IPS-18c (cell line): ENCODE results near the gene NR6A1.

Experiments used
- H3K4me3 ChIP-seq: 2 replicates; pipeline ENCODE4 v1.7.0; 2013; ENCODE audit warnings: low read depth, mild to moderate bottlenecking, low read length, moderate library complexity; ENCODE audit not compliant: insufficient read depth
- H3K9me3 ChIP-seq: one replicate; pipeline ENCODE4 v1.6.1; 2013; ENCODE audit warnings: mild to moderate bottlenecking, low read length, moderate library complexity; ENCODE audit not compliant: control insufficient read depth, insufficient read depth

The NR6A1 gene

DNA sequence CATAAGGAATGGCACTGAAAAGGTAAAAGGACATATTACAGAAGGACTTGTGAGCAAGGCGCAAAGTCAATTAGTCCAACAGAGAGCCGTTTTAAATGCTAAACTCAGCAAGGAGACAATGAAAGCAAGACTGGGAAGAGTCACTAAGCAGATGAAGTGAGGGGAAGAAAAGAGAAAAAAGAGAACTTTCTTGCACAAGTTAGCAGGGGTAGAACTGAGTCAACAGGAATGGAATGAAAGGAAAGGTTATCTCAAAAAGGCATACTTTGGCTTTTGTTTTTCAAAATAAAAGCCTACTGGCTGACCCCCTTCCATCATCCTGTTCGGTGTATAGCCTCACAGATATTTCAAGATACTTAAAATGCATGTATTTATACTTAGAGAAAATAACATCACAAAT is 75.0 kb downstream of the NR6A1 start:
- Histone ChIP-seq H3K9me3 (no peaks in the 10 kb centered on the region), H3K4me3 (no peak overlapping the region)

DNA sequence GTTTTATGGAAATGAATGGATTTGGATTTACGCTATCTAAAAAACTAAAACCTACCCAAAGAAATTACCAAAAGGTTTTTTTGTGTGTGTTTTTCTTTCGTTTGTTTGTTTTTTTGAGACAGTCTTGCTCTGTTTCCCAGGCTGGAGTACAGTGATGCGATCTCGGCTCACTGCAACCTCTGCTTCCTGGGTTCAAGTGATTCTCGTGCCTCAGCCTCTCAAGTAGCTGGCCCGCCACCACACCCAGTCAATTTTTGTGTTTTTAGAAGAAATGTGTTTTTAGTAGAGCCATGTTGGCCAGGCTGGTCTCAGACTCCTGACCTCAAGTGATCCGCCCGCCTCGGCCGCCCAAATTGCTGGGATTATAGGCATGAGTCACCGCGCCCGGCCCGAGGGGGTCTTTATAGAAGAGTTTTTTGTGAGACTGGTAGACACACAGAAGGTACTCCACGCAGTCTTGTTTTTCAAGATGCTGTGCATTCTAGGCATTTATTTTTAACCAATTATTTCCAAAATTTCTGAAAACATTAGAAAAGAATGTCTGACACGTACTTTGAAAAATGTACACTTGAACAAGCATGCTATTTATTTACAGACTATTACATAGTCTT is 75.7 kb downstream of the NR6A1 start:
- no peak overlapping the region for H3K4me3 ChIP-seq
- H3K9me3 ChIP-seq, result no peaks in the 10 kb centered on the region

DNA sequence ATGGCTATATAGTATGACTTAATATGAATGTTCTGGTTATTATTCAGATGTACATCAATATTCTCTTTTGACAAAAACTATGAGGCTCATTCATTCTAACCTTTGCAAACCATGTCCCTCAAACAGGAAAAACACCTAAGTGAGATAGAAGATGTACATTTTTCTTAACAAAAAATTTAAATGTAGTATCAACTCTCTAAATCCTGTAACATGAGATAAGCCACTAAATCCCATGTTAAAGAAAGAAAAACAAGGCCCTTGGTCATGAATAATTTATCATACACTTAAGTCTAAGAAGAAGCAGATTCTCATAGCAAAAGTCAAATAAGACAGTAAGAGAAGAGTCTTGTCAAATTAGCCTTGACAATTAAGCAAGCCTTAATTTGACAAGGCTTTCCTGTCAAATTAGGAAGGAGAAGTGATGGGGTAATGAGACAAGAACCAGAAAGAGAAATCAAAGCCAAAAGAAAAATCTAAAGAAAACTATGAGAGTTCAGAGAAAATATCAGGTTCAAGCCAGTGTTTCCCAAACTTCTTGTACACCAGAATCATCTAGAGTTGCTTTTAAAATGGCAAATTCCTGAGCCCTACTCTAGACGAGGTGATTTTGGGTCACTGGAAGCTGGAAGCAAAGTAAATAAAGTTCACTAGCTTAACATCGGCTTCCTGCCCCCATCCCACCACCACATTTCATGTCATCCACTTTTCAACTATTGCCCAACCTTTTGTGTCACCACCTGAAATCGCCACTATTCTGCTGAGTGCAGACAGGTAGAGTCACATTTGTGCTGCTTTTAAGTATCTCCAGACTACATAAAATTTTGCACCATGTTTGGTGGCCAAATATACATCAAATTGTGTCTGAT is 76.5 kb downstream of the NR6A1 start:
- no peaks in the 10 kb centered on the region for H3K9me3 ChIP-seq
- H3K4me3 ChIP-seq, result no peak overlapping the region

DNA sequence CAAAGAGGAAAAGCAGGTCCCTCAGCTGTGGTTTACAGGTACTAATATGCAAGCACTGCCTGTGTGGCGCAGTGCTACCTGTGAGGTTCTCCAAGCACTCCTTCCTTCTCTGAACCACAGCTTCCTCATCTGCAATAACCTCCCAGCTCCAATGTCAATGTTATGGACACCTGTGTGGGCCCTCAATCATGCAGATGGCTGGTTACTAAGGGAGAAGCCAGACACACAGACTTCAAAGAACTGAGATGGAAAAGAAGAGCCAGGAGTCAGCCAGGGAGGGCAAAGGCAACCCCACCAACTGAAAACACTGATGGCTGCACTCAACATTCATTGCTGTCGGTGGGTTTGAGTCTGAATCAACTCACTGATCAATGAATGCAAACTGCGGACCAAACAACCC is 77.7 kb downstream of the NR6A1 start:
- Histone ChIP-seq H3K4me3 (no peak overlapping the region), H3K9me3 (no peaks in the 10 kb centered on the region)

DNA sequence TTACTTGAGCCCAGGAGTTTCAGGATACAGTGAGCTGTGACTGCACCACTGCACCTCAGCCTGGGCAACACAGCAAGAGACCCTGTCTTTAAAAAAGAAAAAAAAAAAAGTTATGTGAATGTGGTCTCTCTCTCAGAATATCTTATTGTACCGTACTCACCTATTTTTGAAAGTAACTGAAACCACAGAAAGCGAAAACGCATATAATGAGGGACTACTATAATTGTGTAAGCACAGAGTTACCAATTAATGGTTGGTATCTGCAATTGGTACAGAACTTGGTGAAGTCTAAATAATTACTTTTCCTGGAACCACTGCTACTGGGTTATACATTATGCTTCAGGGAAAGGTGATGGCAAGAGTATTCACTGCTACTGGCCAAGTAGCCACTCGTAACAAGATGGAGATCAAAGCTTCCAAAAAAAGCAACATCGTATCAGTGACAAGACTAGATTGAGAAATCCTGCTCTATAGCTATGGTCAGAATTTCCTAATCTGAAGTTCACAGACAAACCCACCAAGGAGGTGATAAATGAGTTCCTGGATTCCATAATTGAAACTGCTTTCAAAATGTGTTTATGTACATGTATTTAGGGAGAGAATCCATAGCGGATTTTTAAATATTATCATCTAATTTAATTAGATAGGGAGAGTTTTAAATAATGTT is 82.7 kb downstream of the NR6A1 start:
- H3K4me3 ChIP-seq, result no peak overlapping the region
- H3K9me3 ChIP-seq, result no peaks in the 10 kb centered on the region

DNA sequence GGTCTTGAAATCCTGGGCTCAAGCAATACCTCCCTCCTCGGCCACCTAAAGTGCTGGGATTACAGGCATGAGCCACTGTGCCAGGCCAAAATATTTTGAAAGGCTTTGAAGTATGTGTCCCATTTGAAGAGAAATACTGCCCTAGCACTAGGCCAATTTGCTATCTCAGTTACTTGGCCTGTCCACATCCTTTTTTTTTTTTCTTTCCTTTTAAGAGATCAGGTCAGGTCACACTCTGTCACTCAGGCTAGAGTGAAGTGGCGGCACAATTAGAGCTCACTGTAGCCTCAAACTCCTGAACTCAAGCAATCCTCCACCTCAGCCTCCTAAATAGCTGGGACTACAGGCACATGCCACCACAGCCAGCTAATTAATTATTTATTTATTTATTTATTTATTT is 84.2 kb downstream of the NR6A1 start:
- H3K4me3 ChIP-seq, result no peak overlapping the region
- no peaks in the 10 kb centered on the region for H3K9me3 ChIP-seq

DNA sequence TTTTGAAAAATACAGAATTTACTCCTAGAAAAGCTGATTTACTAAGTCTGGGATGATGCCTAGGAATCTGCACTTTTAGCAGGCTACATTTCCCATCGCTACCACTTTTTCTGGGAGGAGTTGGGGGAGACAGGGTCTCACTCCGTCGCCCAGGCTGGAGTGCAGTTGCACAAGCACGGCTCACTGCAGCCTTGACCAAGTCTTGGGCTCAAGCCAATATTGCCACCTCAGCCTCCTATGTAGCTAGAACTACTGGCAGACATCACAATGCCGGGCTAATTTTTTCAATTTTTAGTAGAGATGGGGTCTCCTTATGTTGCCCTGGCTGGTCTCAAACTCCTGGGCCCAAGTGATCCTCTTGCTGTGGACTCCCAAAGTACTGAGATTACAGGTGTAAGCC is 85.9 kb downstream of the NR6A1 start:
- Histone ChIP-seq H3K9me3 (no peaks in the 10 kb centered on the region), H3K4me3 (no peak overlapping the region)

DNA sequence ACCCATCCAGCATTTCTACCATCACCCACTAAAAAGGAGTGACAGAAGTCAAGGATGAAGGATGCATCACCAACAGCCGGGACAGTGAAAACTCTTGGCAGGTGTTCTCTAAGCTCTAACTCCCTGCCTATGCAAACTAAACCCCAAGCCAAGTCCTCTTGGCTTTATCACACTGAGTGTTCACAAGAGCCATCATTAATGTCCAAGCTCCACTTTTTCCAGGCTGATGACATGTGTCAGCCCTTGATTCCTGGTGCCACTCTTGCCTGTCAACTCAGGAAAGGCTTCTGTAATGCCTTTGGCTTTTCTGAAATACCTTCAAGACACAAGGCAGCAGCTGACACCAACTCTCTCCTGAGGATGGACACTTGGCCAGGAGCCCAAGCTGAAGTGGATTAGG is 86.9 kb downstream of the NR6A1 start:
- Histone ChIP-seq H3K9me3 (no peaks in the 10 kb centered on the region), H3K4me3 (no peak overlapping the region)

DNA sequence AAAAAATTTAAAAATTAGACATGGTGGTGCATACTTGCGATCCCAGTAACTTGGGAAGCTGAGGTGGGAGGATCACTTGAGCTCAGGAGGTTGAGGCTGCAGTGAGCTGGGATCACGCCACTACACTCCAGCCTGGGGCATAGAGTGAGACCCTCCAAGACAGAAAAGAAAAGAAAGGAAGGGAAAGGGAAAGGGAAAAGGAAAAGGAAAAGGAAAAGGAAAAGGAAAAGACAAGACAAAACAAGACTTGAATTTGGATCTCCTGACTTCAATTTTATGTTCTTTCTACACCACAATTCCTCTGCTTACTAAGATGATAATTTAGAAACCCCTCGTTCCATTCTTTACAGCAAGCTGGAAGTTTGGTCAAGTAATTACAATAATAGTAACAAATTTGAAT is 88.1 kb downstream of the NR6A1 start:
- H3K4me3 ChIP-seq, result no peak overlapping the region
- H3K9me3 ChIP-seq, result no peaks in the 10 kb centered on the region

DNA sequence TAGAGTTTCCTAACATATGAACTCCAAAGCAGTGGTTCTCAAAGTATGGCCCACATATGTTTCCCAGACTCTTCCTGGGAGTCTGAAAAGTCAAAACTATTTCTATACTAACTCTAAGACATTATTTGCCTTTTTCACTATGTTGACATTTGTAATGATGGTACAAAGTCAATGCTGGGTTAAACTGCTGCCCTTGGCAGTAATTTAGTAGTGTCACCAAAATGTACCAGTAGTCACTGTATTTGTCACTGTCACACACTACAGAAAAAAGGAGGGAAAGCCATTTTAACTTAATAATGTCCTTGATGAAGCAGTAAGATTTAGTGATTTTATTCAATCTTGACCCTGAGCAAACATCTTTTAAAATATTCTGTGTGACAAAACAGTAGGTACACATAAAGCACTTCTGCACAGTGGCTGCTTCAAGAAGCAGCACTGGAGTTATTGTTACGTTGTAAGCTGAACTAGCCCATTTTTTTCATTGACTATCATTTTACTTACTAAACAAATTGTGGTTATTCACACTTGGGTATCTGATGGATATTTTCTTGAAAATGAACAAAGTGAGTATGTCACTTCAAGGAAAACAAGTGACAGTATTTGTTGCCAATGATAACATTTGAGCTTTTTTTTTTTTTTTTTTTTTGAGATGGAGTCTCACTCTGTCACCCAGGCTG is 90.3 kb downstream of the NR6A1 start:
- Histone ChIP-seq H3K9me3 (no peaks in the 10 kb centered on the region), H3K4me3 (no peak overlapping the region)

DNA sequence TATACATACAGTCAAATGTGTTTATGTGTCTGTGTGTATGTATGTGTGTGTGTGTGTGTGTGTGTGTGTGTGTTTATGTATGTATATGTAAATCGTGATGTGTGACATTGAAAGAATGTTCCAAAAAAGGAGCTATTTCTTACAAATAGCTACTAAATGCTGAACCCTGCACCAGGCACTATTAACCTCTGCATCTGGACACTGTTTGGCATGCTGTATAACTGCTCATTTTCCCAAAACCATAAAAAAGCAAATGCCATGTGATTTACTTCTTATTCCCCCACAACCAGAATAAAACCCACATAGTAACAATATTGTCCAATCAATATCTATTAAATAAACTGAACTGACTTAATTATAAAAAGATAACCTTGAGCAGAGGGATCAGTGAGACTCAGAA is 91.1 kb downstream of the NR6A1 start:
- no peaks in the 10 kb centered on the region for H3K9me3 ChIP-seq
- no peak overlapping the region for H3K4me3 ChIP-seq

DNA sequence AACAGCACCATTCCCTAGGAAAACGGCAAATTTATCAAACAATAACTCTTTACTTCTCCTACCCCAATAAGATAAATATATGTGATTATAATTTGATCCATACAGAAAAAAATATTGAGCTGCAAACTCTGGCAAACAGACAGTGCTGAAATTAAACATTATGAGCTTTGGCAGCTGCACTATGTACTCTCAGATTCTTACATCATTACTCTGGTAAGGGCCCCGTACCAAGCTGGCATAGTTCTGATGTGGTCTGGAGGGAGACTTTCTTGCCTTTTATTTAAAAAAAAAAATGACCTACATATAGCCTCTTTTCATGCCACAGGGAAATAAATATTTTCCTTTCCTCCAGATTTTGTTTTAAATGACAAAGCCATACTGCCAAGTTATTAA is 95.0 kb downstream of the NR6A1 start:
- no peak overlapping the region for H3K4me3 ChIP-seq
- H3K9me3 ChIP-seq, result no peaks in the 10 kb centered on the region

DNA sequence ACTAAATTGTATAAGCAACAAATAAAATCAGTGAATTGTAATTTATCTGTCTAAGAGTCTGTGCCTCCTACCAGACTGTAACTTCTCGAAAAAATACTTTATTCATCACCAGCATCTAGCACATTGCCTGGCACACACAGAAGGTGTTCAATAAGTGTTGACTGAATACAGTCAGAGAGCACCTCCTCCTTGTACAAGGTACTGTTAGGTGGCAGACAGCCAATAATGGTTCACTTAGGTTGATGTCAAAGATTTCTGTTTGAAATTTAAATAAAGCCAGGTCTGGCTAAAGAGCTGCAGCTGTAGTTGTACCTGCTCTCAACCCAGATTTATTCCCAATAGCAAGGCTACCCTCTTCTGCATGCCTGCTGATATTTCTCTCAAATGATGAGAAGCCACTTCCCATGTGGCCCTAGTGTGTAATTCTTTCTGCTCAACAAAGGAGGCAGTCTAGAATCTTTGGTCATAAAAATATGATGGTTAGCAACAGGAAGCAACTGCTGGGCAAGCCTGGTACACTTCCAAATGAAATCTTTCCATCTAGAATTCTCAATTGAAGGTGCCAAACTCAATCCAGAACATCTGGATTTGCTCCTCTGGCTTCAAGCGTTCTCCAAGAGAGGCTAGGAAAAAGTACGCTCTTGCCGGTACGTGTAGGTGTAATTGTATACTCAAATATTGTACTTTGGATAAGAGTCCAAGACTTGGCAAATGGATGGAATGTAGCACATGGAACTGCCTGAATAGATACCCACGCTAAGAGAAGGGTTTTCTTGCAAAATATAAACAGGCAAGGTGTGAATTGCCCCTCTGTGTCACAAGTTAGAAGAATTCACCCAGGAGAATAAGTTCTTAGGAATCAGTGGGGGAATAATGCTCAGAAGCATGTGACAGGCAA is 95.6 kb downstream of the NR6A1 start:
- Histone ChIP-seq H3K4me3 (no peak overlapping the region), H3K9me3 (no peaks in the 10 kb centered on the region)

DNA sequence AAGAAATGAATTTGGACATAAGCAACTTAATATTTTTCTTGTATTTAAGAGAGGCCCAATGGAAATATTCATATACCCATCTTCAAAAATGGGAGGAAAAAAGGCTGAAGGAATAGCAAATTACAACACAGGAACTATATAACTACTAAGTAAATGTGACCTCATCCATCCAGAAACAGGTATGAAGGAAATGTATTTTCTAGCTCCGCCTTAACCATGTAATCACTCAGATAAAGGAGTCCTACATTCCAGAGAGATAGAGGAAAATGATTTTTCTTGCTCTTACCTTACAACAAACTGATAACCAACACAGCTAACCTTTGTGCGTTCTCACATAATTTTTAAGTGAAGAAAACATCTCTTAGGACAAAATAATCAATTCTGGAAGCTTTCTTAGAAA is 96.5 kb downstream of the NR6A1 start:
- Histone ChIP-seq H3K4me3 (no peak overlapping the region), H3K9me3 (no peaks in the 10 kb centered on the region)

DNA sequence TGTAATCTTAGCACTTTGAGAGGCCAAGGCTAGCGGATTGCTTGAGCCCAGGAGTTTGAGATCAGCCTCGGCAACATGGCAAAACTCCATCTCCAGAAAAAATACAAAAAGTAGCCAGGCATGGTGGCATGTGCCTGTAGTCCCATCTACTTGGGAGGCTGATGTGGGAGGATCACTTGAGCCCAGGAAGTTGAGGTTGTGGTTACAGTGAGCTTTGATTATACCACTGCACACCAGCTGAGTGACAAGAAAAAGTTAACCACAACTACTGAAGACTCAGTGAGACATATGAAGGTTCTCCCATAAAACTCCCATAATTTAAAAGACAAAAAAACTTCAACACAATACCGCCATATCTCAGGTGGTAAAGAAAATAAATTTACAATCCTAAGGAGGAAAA is 98.0 kb downstream of the NR6A1 start:
- H3K9me3 ChIP-seq, result no peaks in the 10 kb centered on the region
- H3K4me3 ChIP-seq, result no peak overlapping the region

DNA sequence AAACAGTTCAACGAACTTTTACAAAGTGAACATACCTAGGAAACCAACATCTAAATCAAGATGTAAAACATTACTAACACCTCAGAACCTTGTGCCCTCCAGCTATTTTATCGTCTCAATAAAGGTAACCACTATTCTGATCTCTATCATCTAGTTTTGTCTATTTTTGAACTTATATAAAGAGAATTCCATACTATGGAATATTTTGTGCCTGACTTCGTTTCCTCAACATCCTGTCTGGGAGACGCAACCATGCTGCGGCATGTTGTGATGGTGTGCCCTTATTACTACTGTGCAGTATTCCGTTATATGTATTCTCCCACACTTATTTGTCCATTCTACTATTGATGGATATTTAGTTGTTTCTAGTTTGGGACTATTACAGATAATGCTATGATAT is 99.2 kb downstream of the NR6A1 start:
- no peaks in the 10 kb centered on the region for H3K9me3 ChIP-seq
- H3K4me3 ChIP-seq, result no peak overlapping the region

DNA sequence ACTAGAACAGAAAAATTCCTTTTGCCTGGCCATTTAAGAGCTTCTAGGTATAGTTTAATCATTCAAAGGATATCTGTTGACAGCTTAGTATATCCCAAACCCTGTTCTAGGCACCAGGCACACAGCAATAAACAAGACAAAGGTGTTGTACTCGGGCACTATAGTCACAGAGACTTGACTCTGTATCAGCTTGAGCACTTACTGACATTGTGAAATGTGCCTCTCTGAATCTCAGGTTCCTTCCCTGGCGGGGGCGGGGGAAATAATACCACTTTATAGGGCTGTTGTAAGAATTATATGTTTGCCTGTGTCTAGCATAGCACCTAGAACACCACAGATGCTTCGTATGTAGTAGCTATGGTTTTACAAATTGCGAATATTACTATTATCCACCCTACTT is 104.5 kb downstream of the NR6A1 start:
- Histone ChIP-seq H3K9me3 (no peaks in the 10 kb centered on the region), H3K4me3 (no peak overlapping the region)
